ENCODE data around the gene OCSTAMP. TPM values are rescaled to one million over a fixed set of nuclear protein-coding genes. Genes with fewer than 3 reads are reported as not detected.

OCSTAMP gene
- total and polyA plus RNA-seq, 10 donors: not detected

DNA sequence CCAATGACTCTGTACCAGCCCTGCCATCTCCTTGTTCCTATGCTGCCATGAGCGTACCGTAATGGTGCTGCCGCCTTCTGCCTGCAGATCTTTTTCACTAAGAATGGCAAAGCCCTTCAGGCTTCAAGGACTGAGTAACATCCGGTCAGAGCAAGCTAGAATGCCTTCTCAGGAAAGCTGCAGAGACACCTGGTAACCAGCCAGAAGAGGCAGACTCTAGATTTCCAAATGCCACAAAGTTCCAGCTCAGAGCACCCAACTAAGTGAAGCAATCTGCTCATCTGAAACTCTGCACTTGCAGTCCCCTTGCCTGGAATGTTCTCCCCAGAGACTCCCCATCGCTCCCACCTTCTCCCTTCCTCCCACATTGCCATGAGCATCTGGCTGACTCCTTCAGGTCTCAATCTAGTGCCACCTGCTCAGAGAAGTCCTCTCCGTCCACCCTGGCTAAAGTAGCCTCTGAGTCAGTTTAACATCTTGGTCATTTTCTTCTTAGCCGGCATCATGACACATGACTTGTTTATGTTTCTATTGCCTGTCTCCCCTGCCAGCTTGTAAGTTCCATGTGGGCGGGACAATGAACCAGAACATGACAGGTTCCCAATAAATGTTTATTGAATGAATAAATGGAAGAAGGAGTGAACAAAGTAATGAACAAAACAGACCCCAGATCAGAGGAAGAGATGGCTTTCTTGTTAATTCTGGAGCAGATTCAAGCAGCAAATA, 6.9 kb upstream of the OCSTAMP start:
- WGBS, 5 donors: 67 to 79% (median 79%) methylated on average over 8 of the region's 8 CpGs
- H3K27me3 ChIP-seq (replicated peaks in 1 of 7): peaks cover 0 to 8% (median 0%) of the 10 kb centered on the region in 7 donors
- no peaks in the 10 kb centered on the region for H3K36me3 ChIP-seq
- intact Hi-C loops (cut with DNase I; ENCODE audit: low total_unique reads): no loop called here
- H3K9me3 ChIP-seq: no peaks in the 10 kb centered on the region
- DNase-seq: no peak
- no peak overlapping the region for H3K4me3 ChIP-seq
- H3K4me1 ChIP-seq: peaks cover 6 to 21% (median 16%) of the 10 kb centered on the region in 6 donors
- no peak for TF ChIP-seq POLR2A (IDR thresholded peaks at IDR 0.05)
- TF ChIP-seq POLR2AphosphoS5 (IDR thresholded peaks at IDR 0.05): no peak
- TF ChIP-seq, protein P1, sequence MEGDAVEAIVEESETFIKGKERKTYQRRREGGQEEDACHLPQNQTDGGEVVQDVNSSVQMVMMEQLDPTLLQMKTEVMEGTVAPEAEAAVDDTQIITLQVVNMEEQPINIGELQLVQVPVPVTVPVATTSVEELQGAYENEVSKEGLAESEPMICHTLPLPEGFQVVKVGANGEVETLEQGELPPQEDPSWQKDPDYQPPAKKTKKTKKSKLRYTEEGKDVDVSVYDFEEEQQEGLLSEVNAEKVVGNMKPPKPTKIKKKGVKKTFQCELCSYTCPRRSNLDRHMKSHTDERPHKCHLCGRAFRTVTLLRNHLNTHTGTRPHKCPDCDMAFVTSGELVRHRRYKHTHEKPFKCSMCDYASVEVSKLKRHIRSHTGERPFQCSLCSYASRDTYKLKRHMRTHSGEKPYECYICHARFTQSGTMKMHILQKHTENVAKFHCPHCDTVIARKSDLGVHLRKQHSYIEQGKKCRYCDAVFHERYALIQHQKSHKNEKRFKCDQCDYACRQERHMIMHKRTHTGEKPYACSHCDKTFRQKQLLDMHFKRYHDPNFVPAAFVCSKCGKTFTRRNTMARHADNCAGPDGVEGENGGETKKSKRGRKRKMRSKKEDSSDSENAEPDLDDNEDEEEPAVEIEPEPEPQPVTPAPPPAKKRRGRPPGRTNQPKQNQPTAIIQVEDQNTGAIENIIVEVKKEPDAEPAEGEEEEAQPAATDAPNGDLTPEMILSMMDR (IDR thresholded peaks at IDR 0.05 in 8 of 11, conservative IDR thresholded peaks at IDR 0.05 in 3 of 11): no peak
- H3K27ac ChIP-seq: no peak overlapping the region

GRCh38 chr20:46555370-46555956, 5.0 kb upstream of the OCSTAMP start:
- H3K27ac ChIP-seq: no peak overlapping the region
- intact Hi-C loops (cut with DNase I; ENCODE audit: low total_unique reads): no loop called here
- peaks cover 6 to 31% (median 21%) of the 10 kb centered on the region in 6 donors for H3K4me1 ChIP-seq
- no peak for DNase-seq
- H3K4me3 ChIP-seq: no peak overlapping the region
- TF ChIP-seq, protein P1 (IDR thresholded peaks at IDR 0.05 in 8 of 11, conservative IDR thresholded peaks at IDR 0.05 in 3 of 11): no peak
- no peak for TF ChIP-seq POLR2A (IDR thresholded peaks at IDR 0.05)
- H3K27me3 ChIP-seq (replicated peaks in 1 of 7): no peaks in the 10 kb centered on the region
- H3K36me3 ChIP-seq: no peaks in the 10 kb centered on the region
- 71 to 82% (median 76%) methylated on average over 4 of the region's 4 CpGs for WGBS, 5 donors
- no peaks in the 10 kb centered on the region for H3K9me3 ChIP-seq

GRCh38 chr20:46554828-46555227, 4.4 kb upstream of the OCSTAMP start:
- TF ChIP-seq POLR2A (IDR thresholded peaks at IDR 0.05): no peak
- TF ChIP-seq, protein P1 (IDR thresholded peaks at IDR 0.05 in 8 of 11, conservative IDR thresholded peaks at IDR 0.05 in 3 of 11): no peak
- no peak for TF ChIP-seq POLR2AphosphoS5 (IDR thresholded peaks at IDR 0.05)
- DNase-seq: no peak
- no peaks in the 10 kb centered on the region for H3K9me3 ChIP-seq
- no peak overlapping the region for H3K27ac ChIP-seq
- peaks cover 6 to 38% (median 21%) of the 10 kb centered on the region in 6 donors for H3K4me1 ChIP-seq
- intact Hi-C loops (cut with DNase I; ENCODE audit: low total_unique reads): no loop called here
- no peaks in the 10 kb centered on the region for H3K36me3 ChIP-seq
- 83 to 95% (median 90%) methylated on average over 3 of the region's 3 CpGs for WGBS, 5 donors
- H3K27me3 ChIP-seq (replicated peaks in 1 of 7): no peaks in the 10 kb centered on the region
- no peak overlapping the region for H3K4me3 ChIP-seq

GRCh38 chr20:46553926-46554325, 3.5 kb upstream of the OCSTAMP start:
- Histone ChIP-seq H3K27ac (no peak overlapping the region), H3K27me3 (replicated peaks in 1 of 7) (no peaks in the 10 kb centered on the region), H3K4me3 (no peak overlapping the region), H3K36me3 (no peaks in the 10 kb centered on the region), H3K9me3 (no peaks in the 10 kb centered on the region), H3K4me1 (peaks cover 6 to 42% (median 21%) of the 10 kb centered on the region in 6 donors)
- intact Hi-C loops (cut with DNase I; ENCODE audit: low total_unique reads): no loop called here
- DNase-seq: no peak
- 90 to 99% (median 93%) methylated on average over 3 of the region's 3 CpGs for WGBS, 5 donors
- TF ChIP-seq POLR2A (IDR thresholded peaks at IDR 0.05): no peak
